PFSK-1 (cell line): Measurements from ENCODE around the gene ASTL.

ENCODE experiments used
- POLR2AphosphoS5 ChIP-seq: IDR thresholded peaks from 2 replicates; pipeline ENCODE4 v1.6.1; 2012; ENCODE audit warnings: low read depth, mild to moderate bottlenecking, control low read depth, low read length, moderate library complexity
- REST ChIP-seq, 2 experiments: IDR thresholded peaks; 2 replicates each; pipeline versions ENCODE4 v1.6.1 to v1.8.0; 2011 to 2012; ENCODE audit warnings: low read depth in 2 of 2, low read length in 2 of 2, control low read depth in 1 of 2, inconsistent platforms in 1 of 2, mild to moderate bottlenecking in 1 of 2, moderate library complexity in 1 of 2; ENCODE audit not compliant: insufficient read depth in 1 of 2
- TAF1 ChIP-seq: IDR thresholded peaks from 2 replicates; pipeline ENCODE4 v1.6.1; 2012; ENCODE audit warnings: low read length, control low read depth, borderline replicate concordance; ENCODE audit not compliant: insufficient read depth

- TF ChIP-seq REST (IDR thresholded peaks at IDR 0.05; ENCODE audit: insufficient read depth in 1 of 2, low read depth in 2 of 2, low read length in 2 of 2), result no peak
- no peak for TF ChIP-seq TAF1
- TF ChIP-seq POLR2AphosphoS5, result no peak
Observed at GRCh38 chr2:96085541-96086355, 52.6 kb downstream of the ASTL start.
